Measurements from ENCODE around the gene YIPF1.

- TF ChIP-seq, protein P1, sequence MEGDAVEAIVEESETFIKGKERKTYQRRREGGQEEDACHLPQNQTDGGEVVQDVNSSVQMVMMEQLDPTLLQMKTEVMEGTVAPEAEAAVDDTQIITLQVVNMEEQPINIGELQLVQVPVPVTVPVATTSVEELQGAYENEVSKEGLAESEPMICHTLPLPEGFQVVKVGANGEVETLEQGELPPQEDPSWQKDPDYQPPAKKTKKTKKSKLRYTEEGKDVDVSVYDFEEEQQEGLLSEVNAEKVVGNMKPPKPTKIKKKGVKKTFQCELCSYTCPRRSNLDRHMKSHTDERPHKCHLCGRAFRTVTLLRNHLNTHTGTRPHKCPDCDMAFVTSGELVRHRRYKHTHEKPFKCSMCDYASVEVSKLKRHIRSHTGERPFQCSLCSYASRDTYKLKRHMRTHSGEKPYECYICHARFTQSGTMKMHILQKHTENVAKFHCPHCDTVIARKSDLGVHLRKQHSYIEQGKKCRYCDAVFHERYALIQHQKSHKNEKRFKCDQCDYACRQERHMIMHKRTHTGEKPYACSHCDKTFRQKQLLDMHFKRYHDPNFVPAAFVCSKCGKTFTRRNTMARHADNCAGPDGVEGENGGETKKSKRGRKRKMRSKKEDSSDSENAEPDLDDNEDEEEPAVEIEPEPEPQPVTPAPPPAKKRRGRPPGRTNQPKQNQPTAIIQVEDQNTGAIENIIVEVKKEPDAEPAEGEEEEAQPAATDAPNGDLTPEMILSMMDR (IDR thresholded peaks at IDR 0.05): no peak
- TF ChIP-seq POLR2A (IDR thresholded peaks at IDR 0.05): no peak
These were observed 64.3 kb downstream of the YIPF1 start for GRCh38 chr1:53825306-53825705.
